Suprapubic skin (tissue), 4 donors: ENCODE measurements around the gene GPR75.

Experiments used
- CTCF ChIP-seq, 2 donors: fragments of 200-600 bp in 1 of 2; fragments of 450-650 bp in 1 of 2; sonication (generic) in 1 of 2; IDR thresholded peaks; one replicate each; pipeline ENCODE4 v1.5.1; 2016 to 2019; ENCODE audit warnings: antibody characterized with exemption in 2 of 2, mild to moderate bottlenecking in 1 of 2, moderate library complexity in 1 of 2
- EP300 ChIP-seq: sonication (generic); formaldehyde crosslinking; IDR thresholded peaks from one replicate; pipeline ENCODE4 v1.6.1; 2017; ENCODE audit warnings: antibody characterized with exemption
- POLR2A ChIP-seq, 2 donors: fragments of 450-650 bp; IDR thresholded peaks; one replicate each; pipeline ENCODE4 v1.6.1; 2017; ENCODE audit warnings: antibody characterized with exemption in 2 of 2, mild to moderate bottlenecking in 2 of 2, moderate library complexity in 2 of 2
- POLR2AphosphoS5 ChIP-seq, 3 donors: sonication (generic); formaldehyde crosslinking; IDR thresholded peaks; one replicate each; pipeline ENCODE4 v1.6.1; 2017; ENCODE audit warnings: antibody characterized with exemption in 3 of 3

- TF ChIP-seq POLR2A (IDR thresholded peaks at IDR 0.05): no peak
- TF ChIP-seq CTCF (IDR thresholded peaks at IDR 0.05): no peak
- no peak for TF ChIP-seq POLR2AphosphoS5 (IDR thresholded peaks at IDR 0.05)
- no peak for TF ChIP-seq EP300
These were observed 16.9 kb downstream of the GPR75 start for GRCh38 chr2:53842891-53843290.
